PC-9 (cell line): Measurements from ENCODE around the gene BAZ1B.

Experiments
- EZH2 ChIP-seq: fragments of 200-600 bp; sonication (generic); IDR thresholded peaks from 2 replicates; pipeline ENCODE4 v1.8.0; 2017; ENCODE audit warnings: antibody characterized with exemption, low read depth
- TF ChIP-seq, protein P1 (sequence below): fragments of 200-600 bp; sonication (generic); conservative IDR thresholded peaks from 2 replicates; pipeline ENCODE4 v1.6.1; 2017; ENCODE audit warnings: mixed run types, antibody characterized with exemption, mild to moderate bottlenecking, moderate library complexity

- TF ChIP-seq, protein P1, sequence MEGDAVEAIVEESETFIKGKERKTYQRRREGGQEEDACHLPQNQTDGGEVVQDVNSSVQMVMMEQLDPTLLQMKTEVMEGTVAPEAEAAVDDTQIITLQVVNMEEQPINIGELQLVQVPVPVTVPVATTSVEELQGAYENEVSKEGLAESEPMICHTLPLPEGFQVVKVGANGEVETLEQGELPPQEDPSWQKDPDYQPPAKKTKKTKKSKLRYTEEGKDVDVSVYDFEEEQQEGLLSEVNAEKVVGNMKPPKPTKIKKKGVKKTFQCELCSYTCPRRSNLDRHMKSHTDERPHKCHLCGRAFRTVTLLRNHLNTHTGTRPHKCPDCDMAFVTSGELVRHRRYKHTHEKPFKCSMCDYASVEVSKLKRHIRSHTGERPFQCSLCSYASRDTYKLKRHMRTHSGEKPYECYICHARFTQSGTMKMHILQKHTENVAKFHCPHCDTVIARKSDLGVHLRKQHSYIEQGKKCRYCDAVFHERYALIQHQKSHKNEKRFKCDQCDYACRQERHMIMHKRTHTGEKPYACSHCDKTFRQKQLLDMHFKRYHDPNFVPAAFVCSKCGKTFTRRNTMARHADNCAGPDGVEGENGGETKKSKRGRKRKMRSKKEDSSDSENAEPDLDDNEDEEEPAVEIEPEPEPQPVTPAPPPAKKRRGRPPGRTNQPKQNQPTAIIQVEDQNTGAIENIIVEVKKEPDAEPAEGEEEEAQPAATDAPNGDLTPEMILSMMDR, result no peak
- TF ChIP-seq EZH2, result no peak
These were observed 33.4 kb upstream of the BAZ1B start for GRCh38 chr7:73555411-73555982.
